Ramos (cell line): Measurements from ENCODE around the gene PLGRKT.
"Not testable (repeated sequence)": the region's sequence is repeated elsewhere in the genome, so short reads cannot be mapped to it uniquely, and the experiment has no call there.

ENCODE experiments used
- in situ Hi-C: fragments of 300-500 bp; cut with MboI; formaldehyde crosslinking; loops from one replicate; pipeline ENCODE4 v1.14.3; 2022; ENCODE audit warnings: low sequenced_read_pairs; ENCODE audit not compliant: unreplicated experiment

Gene PLGRKT

DNA sequence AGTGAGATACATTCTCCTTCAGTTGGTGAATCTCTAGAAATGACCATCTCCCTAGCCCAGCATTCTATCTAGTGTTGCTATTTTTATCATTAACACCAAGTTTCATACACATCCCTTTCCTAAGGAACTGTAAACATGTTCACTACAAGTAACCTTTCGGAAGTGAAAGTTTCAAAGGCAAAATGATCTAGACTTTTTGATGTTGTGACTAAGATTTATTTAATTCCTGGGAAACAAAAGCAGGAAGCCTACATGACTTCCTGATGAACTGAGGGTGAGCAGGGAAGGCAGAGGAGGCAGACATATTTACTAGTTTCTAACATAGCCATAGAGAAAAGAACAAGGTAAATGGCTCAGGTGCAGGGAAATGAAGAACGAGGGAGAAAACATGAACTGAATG lies 43.7 kb downstream of the PLGRKT start:
- in situ Hi-C loops = not testable (repeated sequence)

DNA sequence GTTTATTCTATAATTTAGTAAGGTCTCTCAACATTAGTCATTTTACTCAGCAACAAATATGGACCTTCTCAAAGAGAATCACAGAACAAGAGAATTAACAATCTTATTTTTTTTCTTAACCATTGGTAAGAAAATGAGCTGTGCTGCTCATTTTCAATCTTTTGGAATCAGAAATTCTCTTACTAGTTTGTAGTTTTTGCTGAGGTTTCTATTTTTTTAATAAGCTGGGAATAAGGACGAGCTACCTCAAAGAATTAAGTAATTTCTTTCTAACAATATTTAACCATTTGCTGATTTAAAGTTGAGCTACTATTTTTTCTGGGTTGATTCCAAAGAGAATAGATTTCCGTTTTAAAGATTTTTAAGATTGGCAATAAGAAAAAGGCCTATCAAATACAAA lies 44.2 kb downstream of the PLGRKT start:
- in situ Hi-C loops = no loop called here

DNA sequence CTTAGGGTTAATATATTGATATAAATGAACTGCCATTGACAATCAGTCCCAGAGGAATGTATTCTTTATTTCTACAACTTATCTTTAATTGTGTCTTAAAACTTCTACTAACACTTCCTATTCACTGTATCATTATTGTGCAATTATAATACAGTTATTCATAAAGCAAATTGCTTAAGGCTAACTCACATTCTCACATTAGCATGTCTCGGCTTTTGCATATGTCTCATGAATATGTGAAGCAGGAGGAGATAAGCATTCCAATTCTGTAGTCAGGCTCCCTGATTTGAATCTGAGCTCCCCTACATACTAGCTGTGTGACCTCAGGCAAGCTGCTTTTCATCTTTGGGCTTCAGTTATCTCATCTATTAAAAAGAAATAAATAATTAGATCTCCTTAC lies 45.4 kb downstream of the PLGRKT start:
- in situ Hi-C loops = no loop called here

DNA sequence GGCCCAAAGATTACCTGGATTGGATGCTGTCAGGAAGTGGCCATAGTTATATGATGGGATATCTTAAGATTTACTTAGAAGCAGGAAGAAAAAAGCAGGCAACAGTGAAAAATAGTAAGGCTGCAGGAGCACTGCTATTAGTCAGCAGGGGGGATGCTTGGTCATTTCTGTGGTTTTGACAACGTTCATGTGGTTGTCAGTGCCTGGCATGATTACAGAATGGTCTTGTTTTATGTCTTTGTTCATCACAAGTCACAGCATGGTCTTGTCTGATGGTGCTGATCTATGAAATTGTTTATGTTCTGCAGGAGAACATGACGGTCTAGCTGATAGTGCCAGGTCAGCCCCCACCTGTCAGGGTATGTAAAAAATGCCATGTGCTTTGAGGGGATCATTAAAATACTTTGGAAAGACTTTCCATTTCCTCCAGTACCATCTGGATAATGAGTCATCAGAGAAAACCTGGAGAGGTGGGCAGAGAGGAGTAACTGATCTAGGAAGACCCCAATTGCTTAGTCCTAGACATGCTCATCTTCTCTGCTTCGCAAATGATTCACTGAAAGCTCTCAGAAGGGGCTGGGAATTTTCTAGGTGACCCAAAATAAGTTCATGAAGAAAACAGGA lies 48.5 kb downstream of the PLGRKT start:
- in situ Hi-C loops = no loop called here

DNA sequence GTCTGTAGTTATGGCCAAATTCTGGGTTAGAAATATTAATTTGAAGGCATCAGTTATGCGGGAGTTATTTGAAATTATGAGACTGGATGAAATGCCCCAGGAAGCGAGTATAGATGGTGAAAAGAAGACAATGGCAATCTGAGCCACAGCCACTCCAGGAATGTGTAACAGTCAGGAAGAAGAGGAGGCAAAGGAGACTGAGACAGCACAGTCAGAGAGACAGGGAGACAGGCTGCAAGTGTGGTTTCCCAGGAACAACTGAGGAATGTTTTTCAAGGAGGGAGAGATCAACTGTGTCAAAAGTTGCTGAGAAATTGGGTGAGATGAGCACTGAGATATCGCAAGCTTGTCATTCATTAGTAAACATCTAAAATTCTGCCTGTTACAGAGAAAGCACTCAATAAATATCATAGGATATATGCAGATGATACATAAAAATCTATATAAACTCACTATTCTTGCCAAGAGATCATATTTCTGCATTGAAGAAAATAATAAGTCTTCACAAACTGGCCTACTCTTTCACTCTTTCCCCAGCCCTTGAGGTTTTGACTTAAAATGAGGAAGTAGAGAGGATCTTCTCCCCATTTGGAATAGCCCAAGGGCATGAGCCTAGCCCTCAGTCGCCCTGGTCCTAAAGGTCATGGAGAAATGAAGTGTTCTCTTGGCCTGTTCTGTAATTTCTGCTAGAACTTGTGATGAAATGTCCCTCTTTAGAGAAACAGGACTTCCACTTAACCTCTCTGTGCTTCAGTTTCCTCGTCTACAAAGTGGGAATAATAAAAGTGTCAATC lies 49.5 kb downstream of the PLGRKT start:
- in situ Hi-C loops = no loop called here

DNA sequence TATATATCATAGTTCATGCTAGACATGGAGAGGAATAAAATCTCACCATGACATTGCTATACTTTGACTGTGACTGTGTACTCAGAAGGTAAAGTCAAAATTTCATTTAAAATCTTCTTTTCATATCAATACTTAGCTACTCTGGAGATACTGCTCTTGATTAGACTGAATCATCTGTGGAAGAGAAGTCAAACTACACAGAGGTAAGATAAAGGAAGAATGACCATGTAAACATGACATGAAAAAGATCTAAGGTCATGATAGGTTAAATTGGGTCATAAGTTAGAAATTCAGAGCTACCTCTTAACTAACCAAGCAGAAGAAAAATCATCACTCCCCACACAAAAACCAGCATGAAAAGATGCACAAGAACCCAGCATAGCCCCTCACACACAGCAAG lies 53.3 kb downstream of the PLGRKT start:
- in situ Hi-C loops = no loop called here

DNA sequence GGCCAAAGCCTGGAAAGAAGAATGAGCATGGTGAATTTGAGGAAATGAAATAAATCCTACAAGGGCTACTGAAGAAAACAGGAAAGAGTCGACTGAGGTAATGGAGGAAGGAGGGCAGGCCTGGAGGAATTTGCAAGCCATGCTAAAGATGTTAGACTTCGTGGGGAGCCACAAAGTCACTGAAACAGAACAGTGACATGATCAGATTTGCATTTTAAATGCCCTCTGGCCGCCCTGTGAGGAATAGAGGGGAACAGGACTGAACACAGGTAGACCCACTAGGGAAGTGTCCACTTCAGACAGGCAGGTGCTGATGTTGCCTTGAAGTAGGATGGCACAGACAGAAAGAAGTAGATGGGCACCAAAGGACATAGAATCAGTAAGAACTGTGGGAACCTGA lies 55.2 kb downstream of the PLGRKT start:
- in situ Hi-C loops = no loop called here

DNA sequence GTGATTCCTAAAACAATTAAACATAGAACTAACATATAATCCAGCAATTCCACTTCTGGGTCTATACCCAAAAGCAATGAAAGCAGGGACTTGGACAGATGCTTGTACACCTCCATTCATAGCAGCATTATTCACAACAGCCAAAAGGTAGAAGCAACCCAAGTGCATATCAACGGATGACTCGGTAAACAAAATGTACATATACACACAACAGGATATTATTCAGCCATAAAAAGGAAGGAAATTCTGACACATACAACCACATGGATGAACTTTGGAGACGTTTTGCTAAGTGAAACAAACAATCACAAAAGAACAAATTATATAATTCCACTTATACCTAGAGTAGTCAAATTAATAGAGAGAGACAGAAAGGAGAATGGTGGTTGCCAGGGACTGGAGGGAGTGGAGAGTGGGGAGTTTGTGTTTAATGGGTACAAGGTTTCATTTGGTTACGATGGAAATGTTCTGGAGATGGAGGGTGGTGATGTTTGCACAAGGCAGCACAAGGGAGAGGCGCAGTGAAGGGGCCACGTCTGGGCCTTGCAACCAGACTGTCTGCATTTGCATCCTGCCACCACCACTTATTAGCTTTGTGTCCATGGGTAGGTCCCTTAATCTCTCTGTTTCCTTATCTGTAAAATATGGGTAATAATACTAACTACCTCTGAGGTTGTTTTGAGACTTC lies 61.8 kb downstream of the PLGRKT start:
- in situ Hi-C loops = no loop called here

DNA sequence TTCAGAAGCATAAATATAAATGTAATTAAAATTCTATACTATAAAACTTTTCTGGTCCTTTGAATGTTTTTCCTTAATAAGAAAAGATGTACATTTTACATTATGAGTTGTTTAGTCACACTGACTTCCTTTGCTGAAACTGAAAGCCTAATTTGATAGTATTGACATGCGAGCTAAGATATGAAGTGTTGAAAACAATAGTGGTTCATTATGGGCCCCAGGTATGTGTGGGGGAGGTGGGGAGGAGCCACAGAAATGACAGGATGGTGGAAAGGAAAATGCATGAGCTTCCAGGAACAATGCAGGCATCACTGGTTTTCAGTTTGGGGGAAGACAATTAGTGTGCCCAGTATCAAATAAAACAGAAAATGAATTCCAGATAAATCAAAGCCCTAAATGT lies 62.6 kb downstream of the PLGRKT start:
- in situ Hi-C loops = no loop called here

DNA sequence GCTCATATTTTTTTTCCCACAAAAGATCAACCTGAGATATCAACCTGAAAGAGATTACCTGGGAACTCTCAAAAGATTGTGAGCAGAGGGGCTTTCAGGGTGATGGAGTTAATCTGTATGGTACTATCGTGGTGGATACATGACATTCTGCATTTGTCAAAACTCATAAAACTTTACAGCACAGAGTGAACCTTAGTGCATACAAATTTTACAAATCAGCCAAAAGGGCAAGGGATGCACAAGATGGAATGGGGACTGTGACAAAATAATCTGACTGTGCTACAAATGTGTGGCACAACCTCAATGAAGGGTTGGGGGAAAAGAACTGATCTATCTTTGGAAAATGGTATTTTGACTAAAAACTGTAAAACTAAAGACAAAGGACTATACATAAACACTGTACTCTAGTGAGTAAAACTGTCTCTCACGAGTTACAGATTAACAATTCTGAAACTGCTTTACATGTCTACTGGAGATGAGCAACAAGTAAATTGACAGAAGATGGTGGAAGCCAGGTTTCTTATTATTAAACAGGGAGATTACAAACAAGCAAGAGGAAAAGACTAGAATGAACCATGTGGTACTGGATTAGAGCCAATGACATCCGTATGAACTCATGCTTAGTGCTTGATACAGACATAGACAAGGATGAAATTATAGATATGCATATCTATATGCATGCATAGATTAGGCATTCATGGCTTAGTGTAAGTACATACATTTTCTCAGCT lies 73.3 kb downstream of the PLGRKT start:
- in situ Hi-C loops = no loop called here

DNA sequence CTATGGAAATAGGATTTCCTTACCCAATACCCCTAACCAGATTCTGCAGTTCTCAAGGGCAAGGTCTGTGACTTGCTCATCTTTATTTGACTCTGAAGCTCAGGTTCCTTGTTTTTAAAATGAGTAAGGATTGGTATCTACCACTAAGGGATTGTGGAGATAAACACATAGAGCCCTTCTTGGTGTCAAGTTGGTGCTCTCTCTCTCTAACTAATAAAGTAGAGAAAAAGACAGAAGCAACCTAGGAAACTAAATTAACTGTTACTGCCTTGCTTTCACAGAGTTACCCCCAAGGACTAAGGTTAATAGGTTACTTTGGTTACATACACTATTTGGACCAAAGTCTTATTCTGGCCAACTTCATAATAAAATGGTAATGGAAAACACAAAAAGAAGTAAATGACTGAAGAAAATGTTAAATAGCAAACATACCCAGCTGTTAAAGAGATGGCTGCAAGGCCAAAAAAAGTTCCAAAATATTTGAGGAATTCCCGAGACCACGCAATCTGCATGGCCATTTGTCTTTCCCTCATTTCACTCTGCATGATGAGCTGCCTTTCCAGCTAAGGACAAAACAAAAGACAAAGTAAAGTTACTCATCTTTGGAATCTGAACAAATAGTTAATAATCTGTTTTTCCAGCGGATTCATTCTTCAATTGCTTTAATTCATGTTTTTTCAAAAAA lies 76.3 kb downstream of the PLGRKT start:
- in situ Hi-C loops = no loop called here

DNA sequence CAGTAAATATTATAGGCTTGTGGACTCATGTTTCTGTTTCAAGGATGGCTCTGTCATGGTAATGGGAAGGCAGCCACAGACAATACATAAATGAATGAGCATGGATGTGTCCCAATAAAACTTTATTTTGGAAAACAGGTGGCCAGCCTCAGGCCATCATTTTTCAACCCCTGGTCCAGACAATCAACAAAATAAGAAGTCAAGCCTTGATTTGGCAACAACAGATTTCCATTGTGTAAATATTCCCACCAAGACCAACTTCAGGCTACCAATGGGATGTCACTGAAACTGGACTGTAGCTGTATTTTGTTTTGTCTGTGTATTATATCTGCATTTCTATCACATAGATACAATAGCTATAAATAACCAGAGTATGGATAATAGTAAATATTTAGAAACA lies 77.4 kb downstream of the PLGRKT start:
- in situ Hi-C loops = no loop called here

DNA sequence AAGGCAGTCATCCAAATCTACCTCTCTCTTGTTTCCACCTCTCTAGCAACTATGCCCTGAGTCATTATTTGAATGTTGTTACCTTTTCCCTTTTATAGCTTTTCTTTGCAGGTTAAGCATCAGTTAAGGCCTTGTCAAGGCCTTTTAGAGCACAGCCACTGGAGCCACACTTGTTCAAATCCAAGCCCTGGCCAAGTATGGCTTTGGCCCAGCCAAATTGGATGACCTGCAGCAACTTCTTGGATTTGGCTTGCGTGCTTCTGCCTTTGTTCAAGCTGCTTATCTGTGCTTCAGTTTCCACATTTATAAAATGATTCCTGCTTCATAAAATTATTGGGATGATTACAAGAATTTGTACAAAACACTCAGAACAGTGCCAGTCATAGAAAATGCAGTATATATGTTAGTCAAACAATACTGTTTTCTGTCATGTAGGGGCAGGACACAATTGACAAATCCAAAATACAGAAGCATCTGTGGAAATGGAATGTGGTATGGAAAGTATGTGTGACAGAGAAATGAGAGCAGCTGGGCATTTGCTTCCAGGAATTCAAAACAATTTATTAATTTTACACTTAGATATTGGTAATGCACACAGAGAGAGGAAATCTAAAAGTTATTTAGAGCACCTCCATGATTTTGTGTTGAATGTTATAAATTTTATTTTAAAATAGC lies 80.2 kb downstream of the PLGRKT start:
- in situ Hi-C loops = loop anchor here (10.0 kb wide), 1 partner anchor 57 kb away; no protein-coding TSS in a partner anchor

DNA sequence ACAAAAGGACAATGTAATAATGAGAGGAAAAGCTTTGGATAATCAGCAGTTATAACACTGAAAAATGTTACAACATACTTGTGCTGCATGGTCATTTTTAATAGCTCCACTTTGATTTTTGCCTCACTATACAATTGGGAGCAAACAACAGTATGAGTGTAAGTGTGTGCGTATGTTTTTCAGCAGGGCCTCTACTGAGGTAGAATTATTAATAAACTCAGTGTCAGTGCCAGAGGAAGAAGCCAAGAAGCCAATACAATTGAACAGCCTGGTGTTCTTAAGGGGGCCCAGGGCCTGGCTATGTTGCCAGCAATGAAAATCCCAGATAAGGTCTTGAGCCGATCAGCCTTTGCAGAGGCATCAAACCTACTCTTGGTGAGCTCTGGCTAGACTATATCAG lies 81.9 kb downstream of the PLGRKT start:
- in situ Hi-C loops = loop anchor here (10.0 kb wide), 1 partner anchor 59 kb away; no protein-coding TSS in a partner anchor

DNA sequence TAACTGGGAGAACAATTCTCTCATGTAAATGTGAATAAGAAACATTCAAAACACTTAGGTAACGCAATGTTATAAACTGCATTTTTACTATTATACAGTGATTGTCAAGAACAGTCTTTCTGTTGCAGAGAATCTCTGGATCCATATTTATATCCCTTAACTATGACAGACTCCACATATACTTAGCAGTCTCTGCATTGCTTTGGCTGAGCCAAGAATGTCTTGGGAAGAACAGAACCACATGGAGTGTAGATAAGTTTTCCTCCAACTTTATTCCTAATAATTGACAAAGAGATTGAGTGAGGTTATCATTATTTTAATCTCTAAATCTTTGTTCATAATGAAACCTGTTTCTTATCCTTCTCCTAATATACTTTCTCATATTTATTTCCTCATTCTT lies 82.5 kb downstream of the PLGRKT start:
- in situ Hi-C loops = loop anchor here (10.0 kb wide), 1 partner anchor 60 kb away; no protein-coding TSS in a partner anchor

DNA sequence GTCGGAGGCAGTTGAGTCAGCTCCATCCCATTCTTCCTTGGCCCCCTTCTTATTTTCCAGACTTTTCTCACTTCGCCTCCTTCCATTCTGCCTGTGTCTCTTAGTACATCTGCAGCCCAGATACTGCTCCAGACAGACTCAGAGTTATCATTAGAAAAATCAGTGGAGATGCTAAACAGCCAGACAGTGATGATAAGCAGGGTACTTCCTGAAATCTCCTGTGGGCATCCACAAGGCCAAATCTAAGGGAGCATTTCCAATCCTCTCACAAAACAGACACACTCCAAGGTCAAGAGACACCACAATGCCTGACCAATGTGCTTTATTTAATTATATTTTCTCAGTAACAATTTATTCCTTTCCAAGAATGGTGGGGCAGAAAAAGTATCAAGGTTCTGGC lies 83.5 kb downstream of the PLGRKT start:
- in situ Hi-C loops = loop anchor here (10.0 kb wide), 1 partner anchor 61 kb away; no protein-coding TSS in a partner anchor

DNA sequence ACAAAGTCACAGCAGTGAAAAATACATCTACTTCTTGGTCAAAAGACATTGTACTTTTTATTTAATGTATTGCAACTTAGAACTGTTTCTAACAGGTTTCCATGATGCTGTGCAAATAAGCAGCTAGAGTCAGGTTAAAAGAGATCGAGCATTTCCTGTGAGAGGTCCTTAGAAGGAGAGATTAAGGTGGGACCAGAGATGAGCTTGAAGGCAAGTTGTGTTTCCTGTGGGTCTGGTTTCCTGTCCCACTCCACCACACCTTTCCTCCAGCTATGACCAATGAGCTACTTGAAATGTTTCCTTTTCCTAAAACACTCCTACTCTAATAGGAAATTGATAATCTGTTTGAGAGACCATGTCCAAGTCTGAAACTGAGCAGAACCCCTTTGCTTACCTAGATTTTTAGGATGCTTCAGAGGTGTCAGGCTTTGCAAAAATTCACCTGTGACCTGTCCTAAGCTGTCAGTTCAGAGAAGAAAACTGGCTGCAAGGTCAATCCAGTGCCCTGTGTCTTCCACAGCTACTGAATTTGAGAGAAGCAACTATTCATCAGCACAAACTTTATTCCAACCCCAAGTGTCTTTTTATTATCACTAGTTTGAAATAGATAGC lies 85.0 kb downstream of the PLGRKT start:
- in situ Hi-C loops = loop anchor here (10.0 kb wide), 1 partner anchor 62 kb away; no protein-coding TSS in a partner anchor

DNA sequence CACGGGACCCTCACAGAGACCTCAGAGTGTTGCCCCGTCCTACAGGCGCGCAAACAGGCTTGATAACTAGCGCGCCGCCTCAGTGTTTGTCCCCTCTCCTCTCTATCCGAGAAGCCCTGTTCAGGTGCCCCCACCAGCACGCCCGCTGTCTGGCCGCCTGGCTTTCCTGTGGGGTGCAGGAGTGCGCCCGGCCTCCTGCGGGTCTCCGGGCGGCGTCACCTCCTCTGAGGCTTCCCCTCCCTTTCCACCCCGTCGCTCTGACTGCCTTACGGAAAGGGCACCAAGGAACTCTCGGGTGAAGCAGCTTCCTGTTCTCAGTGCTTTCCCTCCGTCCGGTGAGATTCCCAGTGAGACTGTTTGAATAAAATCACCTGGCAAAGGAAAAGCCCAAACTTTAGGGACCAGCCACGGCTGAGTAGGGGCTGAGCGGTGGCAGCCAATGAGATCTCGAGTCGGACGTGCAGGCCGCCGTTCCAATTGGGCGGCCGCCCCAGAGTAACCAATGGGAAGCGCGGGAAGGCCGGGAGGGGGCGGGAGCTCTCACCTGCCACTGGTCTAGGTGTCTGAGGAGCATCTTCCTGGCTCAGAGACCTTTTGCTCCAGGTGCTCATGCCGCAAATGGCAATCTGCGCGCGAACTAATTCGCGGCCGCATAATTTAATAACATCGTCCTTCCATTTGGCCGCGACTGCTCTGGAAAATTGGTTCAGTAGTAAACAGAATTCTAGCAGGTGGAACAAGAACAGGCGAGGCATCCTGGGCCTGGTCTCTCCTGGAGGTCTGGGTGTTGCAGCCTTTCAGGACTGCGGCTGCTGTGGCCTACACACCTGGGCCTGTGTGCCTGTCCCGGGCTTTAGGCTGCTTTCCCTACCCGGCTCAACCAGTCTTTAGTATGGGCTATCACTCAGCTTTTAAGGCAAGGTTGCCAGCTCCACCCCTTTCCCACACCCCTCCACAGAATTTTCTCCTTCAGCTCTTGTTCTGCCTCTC lies 98.4 kb downstream of the PLGRKT start, which contains the start of gene RLN1:
Gene RLN1, minus strand, starts transcription at position 885 of the 990 bp plus-strand sequence. Its CDS starts 130 bp downstream, at position 755.
- in situ Hi-C loops = loop anchor here (25.0 kb wide), 1 partner anchor 577 kb away; no protein-coding TSS in a partner anchor
